WI38 (cell line): Measurements from ENCODE around the gene RUNX2.
"Not testable (repeated sequence)": the region's sequence is repeated elsewhere in the genome, so short reads cannot be mapped to it uniquely, and the experiment has no call there.

Source experiments
- H3K4me3 ChIP-seq: 2 replicates; pipeline ENCODE4 v1.5.1; 2011; ENCODE audit warnings: low read depth, mild to moderate bottlenecking, control low read depth, low read length
- TF ChIP-seq, protein P1 (sequence below): IDR thresholded peaks from 2 replicates; pipeline ENCODE4 v1.5.1; 2012; ENCODE audit warnings: low read depth, mild to moderate bottlenecking, control low read depth, low read length

RUNX2 gene

DNA sequence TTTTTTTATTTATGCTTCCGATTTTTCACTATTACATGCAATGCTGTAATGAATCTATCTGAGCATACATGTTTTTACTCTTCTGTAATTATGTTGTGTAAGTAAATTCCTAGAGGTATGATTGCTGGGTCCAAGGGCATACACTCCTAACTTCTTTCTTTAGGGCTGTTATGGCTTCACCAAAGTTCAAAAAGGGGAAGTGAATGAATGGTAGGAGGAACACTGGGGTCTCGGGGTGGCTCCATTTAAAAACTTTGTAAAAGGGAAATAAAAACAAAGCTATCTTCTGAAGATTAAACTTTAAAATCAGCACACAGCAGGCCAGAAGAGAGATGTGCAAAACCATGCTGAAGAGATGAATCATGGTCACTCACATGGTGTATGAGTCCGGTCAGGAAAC, 338.7 kb downstream of the RUNX2 start:
- H3K4me3 ChIP-seq, result no peak overlapping the region
- TF ChIP-seq, protein P1, sequence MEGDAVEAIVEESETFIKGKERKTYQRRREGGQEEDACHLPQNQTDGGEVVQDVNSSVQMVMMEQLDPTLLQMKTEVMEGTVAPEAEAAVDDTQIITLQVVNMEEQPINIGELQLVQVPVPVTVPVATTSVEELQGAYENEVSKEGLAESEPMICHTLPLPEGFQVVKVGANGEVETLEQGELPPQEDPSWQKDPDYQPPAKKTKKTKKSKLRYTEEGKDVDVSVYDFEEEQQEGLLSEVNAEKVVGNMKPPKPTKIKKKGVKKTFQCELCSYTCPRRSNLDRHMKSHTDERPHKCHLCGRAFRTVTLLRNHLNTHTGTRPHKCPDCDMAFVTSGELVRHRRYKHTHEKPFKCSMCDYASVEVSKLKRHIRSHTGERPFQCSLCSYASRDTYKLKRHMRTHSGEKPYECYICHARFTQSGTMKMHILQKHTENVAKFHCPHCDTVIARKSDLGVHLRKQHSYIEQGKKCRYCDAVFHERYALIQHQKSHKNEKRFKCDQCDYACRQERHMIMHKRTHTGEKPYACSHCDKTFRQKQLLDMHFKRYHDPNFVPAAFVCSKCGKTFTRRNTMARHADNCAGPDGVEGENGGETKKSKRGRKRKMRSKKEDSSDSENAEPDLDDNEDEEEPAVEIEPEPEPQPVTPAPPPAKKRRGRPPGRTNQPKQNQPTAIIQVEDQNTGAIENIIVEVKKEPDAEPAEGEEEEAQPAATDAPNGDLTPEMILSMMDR, result no peak

DNA sequence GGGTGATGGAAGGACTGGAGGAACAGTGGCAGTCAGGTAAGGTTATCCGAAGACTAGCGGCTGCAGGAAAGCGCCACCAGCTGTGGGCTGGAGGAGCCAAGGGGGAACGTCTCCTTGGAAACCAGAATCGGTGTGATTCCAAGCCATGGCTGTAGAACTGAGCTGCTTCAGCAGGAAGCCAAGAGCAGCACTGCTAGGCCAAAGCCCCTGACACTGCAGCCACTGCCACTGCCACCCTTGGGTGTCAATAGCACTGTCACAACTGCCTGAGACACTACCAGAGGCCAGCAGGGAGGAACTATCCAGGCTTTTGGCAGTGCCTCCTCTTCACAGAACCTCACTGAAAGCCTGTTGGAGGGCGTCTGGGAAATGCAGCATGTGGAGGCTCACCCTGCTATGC, 339.2 kb downstream of the RUNX2 start:
- no peak overlapping the region for H3K4me3 ChIP-seq
- TF ChIP-seq, protein P1, result no peak

DNA sequence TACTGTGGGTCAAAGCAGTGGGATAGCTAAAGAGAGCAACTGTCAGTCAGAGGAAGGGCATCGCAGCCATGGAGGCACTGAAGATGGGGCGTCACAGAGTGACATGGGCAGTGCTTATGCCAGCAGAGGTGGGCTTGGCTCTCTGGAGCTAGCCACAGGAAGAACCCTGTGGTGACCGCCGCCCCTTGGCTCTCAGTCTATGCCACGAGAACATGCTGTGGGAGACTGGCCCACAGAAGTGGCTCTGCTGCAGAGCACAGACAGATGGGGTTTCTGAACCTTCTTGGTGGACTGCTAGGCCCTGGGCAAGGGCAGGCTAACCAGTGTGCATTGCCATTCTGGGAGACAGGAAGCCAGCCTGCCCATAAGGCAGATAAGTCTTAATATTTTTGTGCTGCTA, 339.6 kb downstream of the RUNX2 start:
- TF ChIP-seq, protein P1, result no peak
- H3K4me3 ChIP-seq, result no peak overlapping the region

DNA sequence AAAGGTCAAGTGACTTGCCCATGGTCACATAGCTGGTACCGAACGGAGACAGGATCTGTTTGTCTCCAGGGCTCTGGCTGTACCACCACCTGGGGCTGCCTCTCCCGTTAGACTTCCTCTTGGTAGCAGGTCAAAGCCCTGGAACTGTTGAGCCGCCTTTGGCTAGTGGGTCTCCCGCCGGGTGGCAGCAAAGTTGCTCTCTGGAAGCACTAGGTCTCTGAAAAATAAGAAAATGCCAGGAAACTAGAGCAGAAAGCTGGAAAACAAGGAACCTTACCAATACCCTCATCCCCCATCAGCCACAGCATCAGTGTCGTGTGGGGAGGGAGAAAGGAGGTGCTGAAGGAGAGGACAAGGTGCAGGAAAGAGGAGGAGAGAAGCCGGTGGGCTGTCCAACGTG, 340.6 kb downstream of the RUNX2 start:
- H3K4me3 ChIP-seq, result no peak overlapping the region
- TF ChIP-seq, protein P1, result no peak

DNA sequence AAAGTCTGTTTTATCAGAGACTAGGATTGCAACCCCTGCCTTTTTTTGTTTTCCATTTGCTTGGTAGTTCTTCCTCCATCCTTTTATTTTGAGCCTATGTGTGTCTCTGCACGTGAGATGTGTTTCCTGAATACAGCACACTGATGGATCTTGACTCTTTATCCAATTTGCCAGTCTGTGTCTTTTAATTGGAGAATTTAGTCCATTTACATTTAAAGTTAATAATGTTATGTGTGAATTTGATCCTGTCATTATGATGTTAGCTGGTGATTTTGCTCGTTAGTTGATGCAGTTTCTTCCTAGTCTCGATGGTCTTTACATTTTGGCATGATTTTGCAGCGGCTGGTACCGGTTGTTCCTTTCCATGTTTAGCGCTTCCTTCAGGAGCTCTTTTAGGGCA, 345.0 kb downstream of the RUNX2 start:
- not testable (repeated sequence) for H3K4me3 ChIP-seq

DNA sequence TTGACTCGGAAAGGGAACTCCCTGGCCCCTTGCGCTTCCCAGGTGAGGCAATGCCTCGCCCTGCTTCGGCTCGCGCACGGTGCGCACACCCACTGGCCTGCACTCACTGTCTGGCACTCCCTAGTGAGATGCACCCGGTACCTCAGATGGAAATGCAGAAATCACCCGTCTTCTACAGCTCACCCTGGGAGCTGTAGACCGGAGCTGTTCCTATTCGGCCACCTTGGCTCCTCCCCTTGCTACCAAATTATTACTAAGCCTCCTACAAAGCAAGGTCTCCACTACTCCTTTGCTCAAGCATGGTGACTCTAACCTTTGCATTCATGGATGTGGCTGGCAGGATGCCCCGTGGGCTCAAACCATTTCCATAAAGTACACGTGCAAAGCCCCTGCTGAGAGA, 347.0 kb downstream of the RUNX2 start:
- H3K4me3 ChIP-seq, result not testable (repeated sequence)

DNA sequence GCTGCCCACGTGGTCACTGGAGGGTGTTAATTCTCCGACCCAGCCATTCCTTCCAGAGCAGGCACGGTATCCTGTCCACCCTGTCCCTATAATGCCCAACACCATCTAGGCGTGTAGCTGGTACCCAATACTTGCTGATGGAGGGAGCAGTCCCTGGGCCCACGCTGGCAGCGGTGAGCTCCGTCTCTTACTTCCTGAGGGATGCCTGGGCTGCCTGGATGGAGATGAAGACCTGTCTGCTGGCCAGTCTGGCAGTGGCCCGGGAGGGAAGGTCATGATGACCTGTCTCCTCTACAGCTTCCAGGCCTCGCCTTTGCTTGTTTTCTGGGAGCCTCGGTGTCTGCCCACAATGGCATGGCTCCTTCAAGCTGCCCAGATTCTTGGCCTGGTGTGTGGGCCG, 347.5 kb downstream of the RUNX2 start:
- no peak overlapping the region for H3K4me3 ChIP-seq
- TF ChIP-seq, protein P1, result no peak

DNA sequence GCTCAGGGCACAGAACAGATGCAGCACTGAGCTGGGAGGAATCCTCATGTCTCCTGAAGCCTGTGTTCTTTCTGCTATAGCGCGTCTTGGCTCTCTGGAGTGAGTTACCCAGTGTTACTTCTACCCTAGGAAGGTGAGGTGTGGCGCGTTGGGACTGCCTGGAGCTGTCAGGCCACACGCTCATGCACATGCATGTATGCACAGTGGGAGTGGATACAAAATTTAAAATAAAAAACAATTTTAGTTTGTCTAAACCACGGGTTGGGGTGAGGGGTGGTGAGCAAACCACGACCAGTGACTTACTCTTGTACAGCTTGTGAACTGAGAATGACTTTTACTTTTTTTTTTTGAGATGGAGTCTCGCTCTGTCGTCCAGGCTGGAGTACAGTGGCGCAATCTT, 348.2 kb downstream of the RUNX2 start:
- no peak overlapping the region for H3K4me3 ChIP-seq
- TF ChIP-seq, protein P1, result no peak
